ENCODE data around the gene ATP12A. TPM values are rescaled to one million over a fixed set of nuclear protein-coding genes. Genes with fewer than 3 reads are reported as not detected.

Gene ATP12A
- total and polyA plus RNA-seq, 2 of the 8 experiments (the other 6 are each of a cell fraction or from before 2014, with no cell fraction given), result 0.80 to 1.3 TPM

DNA sequence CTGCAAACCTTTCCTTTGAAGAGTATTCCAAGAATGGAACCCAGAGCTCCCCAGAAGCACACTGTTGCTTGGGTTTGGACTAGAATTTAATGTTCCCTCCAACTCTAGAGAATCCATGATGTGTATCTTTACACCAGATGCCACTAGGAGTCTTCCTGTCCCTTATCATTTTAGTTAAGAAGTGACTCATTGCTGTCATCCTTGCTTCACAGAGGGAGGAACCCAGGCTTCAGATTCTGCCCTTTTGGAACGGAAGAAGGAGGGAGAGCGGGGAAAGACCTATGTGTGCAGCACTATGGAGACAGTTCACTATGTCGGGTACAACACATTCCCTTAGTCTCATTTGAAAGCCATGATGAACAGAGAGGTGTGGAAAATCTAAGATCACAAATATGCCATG lies 2.1 kb upstream of the ATP12A start:
- H3K79me2 ChIP-seq (ENCODE audit: control insufficient read depth in 1 of 2, insufficient read depth in 2 of 2, low read length in 2 of 2), result no peaks in the 10 kb centered on the region
- H3K4ac ChIP-seq (replicated peaks; ENCODE audit: insufficient read length, low read depth, low read length), result no peak overlapping the region
- peaks cover 13% of the 10 kb centered on the region; the same call in 1 of the 2 replicates for H3K23me2 ChIP-seq (ENCODE audit: low read depth, low read length)
- H3K9ac ChIP-seq (replicated peaks in 1 of 4; ENCODE audit: extremely low read depth in 1 of 4, low read depth in 3 of 4, low read length in 3 of 4), result no peak overlapping the region
- H4K8ac ChIP-seq (ENCODE audit: extremely low read depth, insufficient read depth, low read length), result no peak overlapping the region
- no peak overlapping the region for H2AFZ ChIP-seq (ENCODE audit: low read length)
- H4K5ac ChIP-seq (ENCODE audit: insufficient read length, low read depth, low read length), result no peak overlapping the region
- no peaks in the 10 kb centered on the region for H3K9me3 ChIP-seq (ENCODE audit: insufficient read depth in 2 of 2, low read depth in 1 of 2, low read length in 1 of 2)
- H3K4me3 ChIP-seq (ENCODE audit: extremely low read depth in 1 of 4, insufficient read depth in 2 of 4, low read depth in 3 of 4, low read length in 4 of 4), result no peak overlapping the region
- CTCF ChIA-PET (ENCODE audit: partially characterized antibody), result interaction anchor here (0.6 to 3.6 kb wide), 7 partner anchors 14 to 138 kb away, joined by 3 to 14 read pairs (median 3); no protein-coding TSS in a partner anchor
- peaks cover 0 to 4% (median 1%) of the 10 kb centered on the region in 4 experiments; a peak in 3 of 7 replicates for H3K4me1 ChIP-seq (replicated peaks in 1 of 4; ENCODE audit: control insufficient read depth in 3 of 4, insufficient read depth in 4 of 4, low read length in 3 of 4)
- TF ChIP-seq BACH1 (IDR thresholded peaks at IDR 0.05; ENCODE audit: low read length) (no peak), JUN (IDR thresholded peaks at IDR 0.05; ENCODE audit: low read depth, low read length) (no peak), ZNF274 (IDR thresholded peaks at IDR 0.05; ENCODE audit: borderline replicate concordance, extremely low read depth, low read length) (no peak), GABPA (IDR thresholded peaks at IDR 0.05; ENCODE audit: borderline replicate concordance, insufficient read depth, low read length) (no peak), RAD21 (IDR thresholded peaks at IDR 0.05 in 1 of 2, conservative IDR thresholded peaks at IDR 0.05 in 1 of 2; ENCODE audit: low read depth in 2 of 2, low read length in 2 of 2) (no peak), YY1 (IDR thresholded peaks at IDR 0.05; ENCODE audit: low read depth, low read length) (no peak), TCF12 (IDR thresholded peaks at IDR 0.05; ENCODE audit: low read depth, low read length) (no peak)
- TF ChIP-seq, protein P1, sequence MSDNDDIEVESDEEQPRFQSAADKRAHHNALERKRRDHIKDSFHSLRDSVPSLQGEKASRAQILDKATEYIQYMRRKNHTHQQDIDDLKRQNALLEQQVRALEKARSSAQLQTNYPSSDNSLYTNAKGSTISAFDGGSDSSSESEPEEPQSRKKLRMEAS (IDR thresholded peaks at IDR 0.05), result no peak
- H2BK5ac ChIP-seq (ENCODE audit: low read depth, low read length), result no peak overlapping the region
- no peak overlapping the region for H2AK5ac ChIP-seq (ENCODE audit: low read depth, low read length)
- no peak overlapping the region for H3K14ac ChIP-seq (ENCODE audit: insufficient read length)
- no peak for DNase-seq (ENCODE audit: low read depth in 1 of 2, low spot score in 2 of 2)
- H3K4me2 ChIP-seq (ENCODE audit: insufficient read depth in 1 of 2, low read depth in 2 of 2, low read length in 2 of 2), result no peak overlapping the region
- H3K36me3 ChIP-seq (ENCODE audit: control insufficient read depth in 2 of 4, insufficient read depth in 4 of 4, low read length in 3 of 4), result no peaks in the 10 kb centered on the region
- no peak overlapping the region for H4K91ac ChIP-seq (replicated peaks; ENCODE audit: insufficient read length, low read length)
- H3K79me1 ChIP-seq (ENCODE audit: low read depth, low read length), result no peaks in the 10 kb centered on the region
- H2BK12ac ChIP-seq (ENCODE audit: low read depth, low read length), result no peak overlapping the region
- no peak overlapping the region for H2BK120ac ChIP-seq (replicated peaks; ENCODE audit: low read depth, low read length)
- H3K27me3 ChIP-seq (replicated peaks in 1 of 4; ENCODE audit: control insufficient read depth in 3 of 4, extremely low read depth in 1 of 4, insufficient read depth in 3 of 4, low read length in 3 of 4), result peaks cover 3 to 22% (median 18%) of the 10 kb centered on the region in 4 experiments
- H2BK20ac ChIP-seq (ENCODE audit: low read length), result no peak overlapping the region
- no peak overlapping the region for H3K27ac ChIP-seq (ENCODE audit: low read depth, low read length)
- H3K18ac ChIP-seq (ENCODE audit: extremely low read depth, low read length), result no peak overlapping the region
- FAIRE-seq, result no peak
- H2BK15ac ChIP-seq (ENCODE audit: low read length), result no peak overlapping the region
- H3K23ac ChIP-seq (ENCODE audit: insufficient read length), result no peak overlapping the region
- WGBS, 2 experiments (ENCODE audit: extremely low coverage in 1 of 2, insufficient coverage in 1 of 2, insufficient read length in 1 of 2, insufficient replicate concordance in 2 of 2, low coverage in 1 of 2, low lambda C conversion rate in 2 of 2, missing lambda C conversion rate in 1 of 2), result 84% methylated on average over 3 of the region's 3 CpGs; no CpG with 5 or more reads in 1 of the 2 experiments
- POLR2A ChIA-PET (ENCODE audit: partially characterized antibody), result interaction anchor here (0.6 to 0.7 kb wide), 2 partner anchors 38 to 329 kb away, joined by 3 read pairs; no protein-coding TSS in a partner anchor
- peaks cover 4 to 6% of the 10 kb centered on the region in 2 experiments for H4K20me1 ChIP-seq (replicated peaks in 1 of 2; ENCODE audit: control insufficient read depth in 1 of 2, insufficient read depth in 2 of 2, low read length in 2 of 2)
- H3K56ac ChIP-seq (replicated peaks; ENCODE audit: insufficient read length, low read depth, low read length), result no peak overlapping the region

Measured in H1 (cell line).